C4-2B (cell line): ENCODE measurements around the gene PCAT7.
"Not testable (repeated sequence)": the region's sequence is repeated elsewhere in the genome, so short reads cannot be mapped to it uniquely, and the experiment has no call there.

Experiments
- H3K27ac ChIP-seq: fragments of 450-650 bp; 2 replicates; pipeline ENCODE4 v1.5.1; 2017
- ZFX ChIP-seq: fragments of 450-650 bp; IDR thresholded peaks from 2 replicates; pipeline ENCODE4 v1.6.1; 2017
- TF ChIP-seq, protein P1 (sequence below): fragments of 450-650 bp; conservative IDR thresholded peaks from 2 replicates; pipeline ENCODE4 v1.5.1; 2017; ENCODE audit warnings: mild to moderate bottlenecking

The PCAT7 gene

GRCh38 chr9:94545940-94546339 lies 8.9 kb upstream of the PCAT7 start:
- H3K27ac ChIP-seq: no peak overlapping the region
- no peak for TF ChIP-seq ZFX
- TF ChIP-seq, protein P1, sequence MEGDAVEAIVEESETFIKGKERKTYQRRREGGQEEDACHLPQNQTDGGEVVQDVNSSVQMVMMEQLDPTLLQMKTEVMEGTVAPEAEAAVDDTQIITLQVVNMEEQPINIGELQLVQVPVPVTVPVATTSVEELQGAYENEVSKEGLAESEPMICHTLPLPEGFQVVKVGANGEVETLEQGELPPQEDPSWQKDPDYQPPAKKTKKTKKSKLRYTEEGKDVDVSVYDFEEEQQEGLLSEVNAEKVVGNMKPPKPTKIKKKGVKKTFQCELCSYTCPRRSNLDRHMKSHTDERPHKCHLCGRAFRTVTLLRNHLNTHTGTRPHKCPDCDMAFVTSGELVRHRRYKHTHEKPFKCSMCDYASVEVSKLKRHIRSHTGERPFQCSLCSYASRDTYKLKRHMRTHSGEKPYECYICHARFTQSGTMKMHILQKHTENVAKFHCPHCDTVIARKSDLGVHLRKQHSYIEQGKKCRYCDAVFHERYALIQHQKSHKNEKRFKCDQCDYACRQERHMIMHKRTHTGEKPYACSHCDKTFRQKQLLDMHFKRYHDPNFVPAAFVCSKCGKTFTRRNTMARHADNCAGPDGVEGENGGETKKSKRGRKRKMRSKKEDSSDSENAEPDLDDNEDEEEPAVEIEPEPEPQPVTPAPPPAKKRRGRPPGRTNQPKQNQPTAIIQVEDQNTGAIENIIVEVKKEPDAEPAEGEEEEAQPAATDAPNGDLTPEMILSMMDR: no peak

- H3K27ac ChIP-seq: peak overlapping the region; percentile 87
- TF ChIP-seq, protein P1: no peak
- no peak for TF ChIP-seq ZFX
Measured at GRCh38 chr9:94553029-94553938, 1.6 kb upstream of the PCAT7 start.

GRCh38 chr9:94554078-94554438 lies 825 bp upstream of the PCAT7 start:
- peak overlapping the region; percentile 87 for H3K27ac ChIP-seq
- TF ChIP-seq ZFX: no peak
- TF ChIP-seq, protein P1: no peak

GRCh38 chr9:94557376-94557775 lies 2.5 kb downstream of the PCAT7 start:
- TF ChIP-seq ZFX: no peak
- TF ChIP-seq, protein P1: no peak
- no peak overlapping the region for H3K27ac ChIP-seq

GRCh38 chr9:94560237-94560636 lies 5.4 kb downstream of the PCAT7 start:
- no peak overlapping the region for H3K27ac ChIP-seq
- TF ChIP-seq, protein P1: no peak
- TF ChIP-seq ZFX: no peak

DNA sequence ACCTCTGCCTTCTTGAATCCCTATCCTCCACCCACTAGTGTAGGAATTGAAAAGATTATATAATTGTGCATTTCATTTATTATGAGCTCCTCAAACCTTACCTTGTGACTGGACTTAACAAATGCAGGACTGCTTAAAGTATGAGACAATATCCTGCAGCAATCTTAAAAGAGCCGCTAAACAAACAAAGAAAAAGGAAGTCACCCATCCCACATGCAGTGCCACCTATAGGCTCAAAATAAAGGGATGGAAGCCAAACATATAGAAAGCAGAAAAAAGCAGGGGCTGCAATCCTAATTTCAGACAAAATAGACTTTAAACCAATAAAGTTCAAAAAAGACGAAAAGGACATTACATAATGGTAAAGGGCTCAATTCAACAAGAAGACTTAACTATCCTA lies 8.7 kb downstream of the PCAT7 start:
- TF ChIP-seq, protein P1: peak; percentile 13; the same call in 1 of the 2 replicates
- TF ChIP-seq ZFX: no peak
- no peak overlapping the region for H3K27ac ChIP-seq

GRCh38 chr9:94564279-94564678 lies 9.4 kb downstream of the PCAT7 start:
- H3K27ac ChIP-seq: not testable (repeated sequence)

GRCh38 chr9:94566550-94566949 lies 11.7 kb downstream of the PCAT7 start:
- TF ChIP-seq ZFX: no peak
- TF ChIP-seq, protein P1: no peak
- no peak overlapping the region for H3K27ac ChIP-seq
